KBM-7 (cell line): Measurements from ENCODE around the gene UBE2V1.
A peak's percentile ranks its signal among the peaks of the same experiment; 100 is the strongest.
"Not testable (repeated sequence)": the region's sequence is repeated elsewhere in the genome, so short reads cannot be mapped to it uniquely, and the experiment has no call there.

ENCODE experiments used
- DNase-seq: peaks from one replicate; pipeline ENCODE4 v3.0.0-alpha.2; 2015
- in situ Hi-C: fragments of 300-500 bp; cut with MboI; formaldehyde crosslinking; loops from 2 replicates; pipeline ENCODE4 v1.14.3; 2020; ENCODE audit warnings: low sequenced_read_pairs, low pct_unique_long_range_greater_than_20kb, mixed read lengths

Gene UBE2V1

DNA sequence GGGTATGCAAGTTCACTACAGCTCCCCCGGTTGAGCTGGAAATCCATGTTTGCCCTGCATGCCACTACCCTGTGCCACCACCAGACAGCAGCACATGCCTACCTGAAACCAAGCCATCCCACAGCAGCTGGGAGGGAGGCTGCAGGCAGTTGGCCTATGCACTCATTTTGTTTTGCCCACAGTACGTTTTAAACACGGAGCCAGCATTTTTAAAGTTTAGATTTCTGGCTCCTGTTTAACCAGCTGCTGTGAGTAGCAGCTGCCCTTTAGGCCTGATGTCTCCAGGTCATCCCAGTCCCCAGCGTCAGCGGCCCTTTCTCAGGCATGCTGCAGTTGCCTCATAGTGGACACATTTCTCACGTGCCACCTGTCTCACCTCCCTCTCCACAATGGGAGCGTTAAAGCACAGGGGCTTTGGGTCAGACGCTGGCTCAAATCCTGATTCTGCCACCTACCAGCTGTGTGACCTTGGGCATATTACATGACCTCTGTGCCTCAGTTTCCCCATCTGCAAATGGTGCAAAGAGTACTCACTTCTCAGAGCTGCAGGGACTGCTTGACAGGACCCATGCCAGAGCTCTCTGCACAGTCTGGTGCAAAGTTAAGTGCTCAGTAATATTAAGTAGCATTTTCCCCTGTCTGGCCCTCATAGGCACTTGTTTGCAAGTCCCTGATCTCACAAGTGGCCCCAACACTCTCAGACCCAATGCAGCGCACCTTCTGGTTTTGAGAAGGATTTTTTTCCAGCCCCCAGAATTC, 8.2 kb upstream of the UBE2V1 start:
- in situ Hi-C loops, result no loop called here
- DNase-seq, result peak; percentile 71

DNA sequence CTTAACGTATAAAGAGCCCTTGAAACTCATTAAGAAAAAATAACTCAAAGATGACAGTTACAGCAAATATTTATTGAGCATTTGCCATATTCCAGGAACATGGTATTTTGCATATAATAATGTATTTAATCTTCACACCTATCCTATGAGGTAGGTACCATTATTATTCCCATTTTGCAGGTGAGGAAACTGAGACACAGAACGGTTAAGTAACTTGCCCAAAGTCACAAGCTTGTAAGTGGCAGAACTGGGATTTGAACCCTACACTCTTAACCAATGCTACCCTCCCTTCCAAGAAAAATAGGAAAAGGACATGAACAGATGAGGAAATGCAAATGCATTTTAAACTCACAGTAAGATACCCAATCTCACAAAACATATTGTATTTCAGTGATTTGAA, 5.3 kb upstream of the UBE2V1 start:
- DNase-seq, result no peak
- in situ Hi-C loops, result no loop called here

DNA sequence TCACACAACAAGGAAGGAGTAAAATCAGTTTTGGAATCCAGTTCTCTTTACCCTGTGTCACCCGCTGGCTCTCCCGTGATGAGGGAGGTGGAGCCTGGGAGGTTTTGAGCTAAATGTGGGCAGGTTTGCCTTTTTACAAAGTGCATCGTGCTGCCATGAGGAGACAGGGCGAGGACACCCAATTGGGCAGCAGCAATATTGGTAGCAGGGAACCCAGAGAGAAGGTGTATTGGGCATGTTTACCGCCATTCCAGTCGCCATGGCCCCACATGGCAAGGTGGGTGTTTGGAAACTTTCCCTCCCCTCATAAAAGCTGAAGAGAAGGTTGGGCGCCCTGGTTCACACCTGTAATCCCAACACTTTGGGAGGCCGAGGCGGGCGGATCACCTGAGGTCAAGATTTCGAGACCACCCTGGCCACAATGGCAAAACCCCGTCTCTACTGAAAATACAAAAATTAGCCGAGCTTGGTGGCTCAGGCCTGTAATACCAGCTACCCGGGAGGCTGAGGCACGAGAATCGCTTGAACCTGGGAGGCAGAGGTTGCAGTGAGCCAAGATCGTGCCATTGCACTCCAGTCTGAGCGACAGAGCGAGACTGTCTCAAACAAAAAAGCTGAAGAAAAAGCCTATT, 3.5 kb upstream of the UBE2V1 start:
- DNase-seq, result no peak
- in situ Hi-C loops, result no loop called here

DNA sequence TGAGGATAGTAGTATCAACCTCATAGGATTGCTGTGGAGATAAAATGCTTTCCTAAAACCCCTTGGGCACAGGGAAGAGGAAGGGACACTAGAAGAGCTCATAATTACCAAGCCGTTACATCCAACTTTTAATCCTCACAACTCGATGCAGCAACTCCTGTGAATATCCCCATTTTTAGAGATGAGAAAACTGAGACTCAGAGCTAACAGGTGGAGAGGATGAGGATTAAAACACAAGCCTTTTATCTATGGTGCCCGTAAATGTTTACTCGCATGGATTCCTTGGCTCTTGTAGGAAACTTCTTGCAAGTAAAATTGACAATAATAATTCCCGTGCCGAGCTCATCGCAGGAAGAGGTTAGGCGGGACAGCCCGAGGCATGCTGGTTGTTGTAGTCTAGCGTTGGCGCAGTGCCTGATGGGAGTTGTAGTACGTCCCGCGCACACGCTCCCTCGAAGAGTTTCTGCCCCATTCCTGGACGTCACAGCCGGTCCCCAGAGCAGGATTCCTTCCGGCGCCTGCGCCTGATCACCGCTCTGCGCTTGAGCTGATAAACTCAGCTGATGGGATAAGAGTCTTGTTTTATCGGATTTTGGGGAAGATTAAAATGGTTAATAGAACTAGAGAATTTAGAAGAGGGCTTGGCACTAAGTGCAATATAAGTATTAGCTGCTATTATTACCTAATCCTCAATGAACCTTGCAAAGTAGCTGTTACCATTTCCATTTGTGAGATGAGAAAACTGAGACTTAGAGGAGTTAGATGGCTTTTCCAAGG, 2.8 kb upstream of the UBE2V1 start:
- peak; percentile 95 for DNase-seq
- in situ Hi-C loops, result no loop called here

- in situ Hi-C loops, result no loop called here
Observed at GRCh38 chr20:50115041-50115512, 2.1 kb upstream of the UBE2V1 start.

DNA sequence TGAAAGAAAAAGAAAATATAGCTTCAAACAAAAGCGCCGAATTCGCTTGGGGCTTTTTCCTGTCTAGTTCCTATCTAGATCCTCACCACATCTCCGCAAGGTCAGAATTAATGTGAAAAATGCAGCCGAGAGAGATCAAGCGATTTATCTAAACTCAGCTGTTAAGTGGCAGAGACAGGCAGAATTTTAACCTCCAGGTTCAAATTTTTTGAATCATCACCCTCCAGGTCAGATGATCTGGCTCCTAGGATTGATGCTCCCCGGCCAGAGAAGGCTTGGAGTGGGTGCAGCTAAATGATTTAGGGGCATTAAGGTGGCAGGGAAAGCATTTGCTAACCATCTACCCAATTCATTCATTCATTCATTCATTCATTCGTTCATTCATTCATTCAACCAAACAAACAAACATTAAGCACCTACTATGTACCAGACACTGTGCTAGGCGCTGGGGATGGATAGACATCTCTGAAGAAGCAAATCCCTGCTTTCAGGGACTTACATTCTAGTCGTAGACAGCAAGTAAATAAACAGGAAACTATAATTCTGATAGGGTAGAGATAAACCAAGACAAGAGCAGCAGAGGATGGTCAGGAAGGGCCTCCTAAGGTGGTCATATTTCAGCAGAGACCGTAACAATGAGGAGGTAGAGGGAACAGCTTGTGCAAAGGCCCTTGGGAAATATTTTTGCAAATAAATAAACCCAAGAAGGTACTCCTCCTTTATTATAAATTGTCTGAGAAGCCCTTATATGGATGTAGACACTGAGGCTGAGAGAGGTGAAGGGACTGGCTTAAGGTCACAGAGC, 672 bp upstream of the UBE2V1 start:
- in situ Hi-C loops, result no loop called here
- DNase-seq, result no peak

More at GRCh38 chr20:50115041-50115512, 2.1 kb upstream of the UBE2V1 start:
- DNase-seq, result no peak

GRCh38 chr20:50111829-50112495, 988 bp downstream of the UBE2V1 start:
- in situ Hi-C loops, result no loop called here
- DNase-seq, result no peak

DNA sequence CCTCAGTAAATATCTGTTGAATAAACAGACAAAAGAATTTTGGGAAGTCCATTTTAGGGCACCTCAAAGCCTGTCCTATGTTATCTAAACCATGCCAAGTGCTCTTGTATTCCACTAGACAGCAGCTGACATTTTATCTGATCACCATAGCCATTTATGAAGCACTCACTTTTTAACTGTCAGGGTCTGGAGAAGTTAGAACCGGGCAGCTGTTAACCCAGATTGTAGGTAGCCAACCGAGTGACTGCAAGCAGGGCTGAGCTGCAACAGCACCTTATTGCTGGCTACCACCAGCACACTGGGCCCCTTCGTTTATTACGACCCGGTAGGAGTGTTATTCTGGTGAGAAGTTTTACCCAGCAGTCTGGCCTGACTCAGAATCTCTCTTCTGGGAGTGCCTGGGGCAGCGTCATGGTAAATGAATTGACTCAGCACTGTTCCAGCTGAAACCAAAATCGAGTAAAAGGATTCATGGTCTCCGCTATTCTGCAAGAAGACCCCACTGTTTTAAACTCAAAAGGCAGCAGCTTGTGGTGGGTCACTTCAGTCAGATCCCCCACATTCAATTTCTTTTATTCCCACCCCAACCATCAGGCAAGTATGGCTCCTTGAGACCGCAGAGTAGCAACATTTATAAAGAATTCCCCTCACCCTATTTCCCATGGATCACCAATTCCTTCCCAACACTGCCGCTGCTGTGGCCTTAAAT, 1.7 kb downstream of the UBE2V1 start:
- in situ Hi-C loops, result no loop called here
- DNase-seq, result no peak

- DNase-seq, result peak; percentile 95
- in situ Hi-C loops, result no loop called here
Observed at GRCh38 chr20:50110141-50111047, 2.6 kb downstream of the UBE2V1 start.

- DNase-seq, result no peak
- in situ Hi-C loops, result no loop called here
Observed at GRCh38 chr20:50108556-50109235, 4.3 kb downstream of the UBE2V1 start.

DNA sequence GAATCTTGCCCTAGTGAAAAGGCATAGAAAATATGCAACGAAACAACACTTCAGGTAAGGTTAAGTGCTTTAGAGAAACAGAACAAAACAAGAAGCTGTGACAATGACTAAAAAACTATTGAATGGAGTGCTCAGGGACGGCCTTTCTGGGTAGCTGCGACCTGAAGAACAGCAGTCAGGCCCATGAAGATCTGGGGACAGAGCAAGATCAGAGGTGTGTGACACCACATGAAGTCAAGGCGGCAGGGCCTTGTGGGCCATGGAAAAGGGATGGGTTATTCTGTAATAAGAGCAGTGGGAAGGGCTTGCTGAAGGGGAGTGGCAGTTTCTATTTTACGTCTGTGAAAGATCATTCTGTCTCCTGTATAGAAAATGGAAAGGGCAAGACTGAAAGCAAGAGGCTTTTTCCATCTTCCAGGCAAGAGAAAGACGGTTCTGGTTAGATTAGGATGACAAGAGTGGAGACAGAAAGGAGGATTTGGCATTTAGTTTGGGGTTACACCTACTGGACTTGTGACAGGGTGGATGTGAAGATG, 5.1 kb downstream of the UBE2V1 start:
- no peak for DNase-seq
- in situ Hi-C loops, result no loop called here

DNA sequence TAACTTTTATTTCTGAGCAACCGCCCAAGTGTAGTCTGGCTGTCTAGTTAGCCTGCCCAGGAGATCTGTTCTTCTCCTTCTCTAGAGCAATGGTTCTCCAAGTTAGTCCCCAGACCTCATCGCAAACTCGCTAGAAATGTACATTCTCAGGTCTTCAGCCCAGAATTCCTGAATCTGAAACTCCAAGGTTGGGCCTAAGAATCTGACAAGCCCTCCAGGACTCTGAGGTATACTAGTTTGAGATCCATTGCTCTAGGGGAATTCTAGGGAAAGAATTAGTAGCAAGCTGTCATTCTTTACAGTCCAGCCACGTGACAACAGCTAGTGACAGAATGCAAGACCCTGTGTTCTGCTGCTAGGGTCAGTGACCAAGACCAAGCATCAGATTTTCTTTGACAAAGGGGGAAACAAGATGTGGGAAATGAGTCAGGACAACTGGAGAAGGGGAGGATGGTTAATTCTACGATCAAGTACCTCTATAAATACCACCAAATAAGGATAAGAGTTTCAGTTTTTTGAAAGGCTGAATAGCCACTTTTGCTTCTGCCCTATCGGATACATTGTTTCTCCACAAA, 5.8 kb downstream of the UBE2V1 start:
- in situ Hi-C loops, result no loop called here
- no peak for DNase-seq

DNA sequence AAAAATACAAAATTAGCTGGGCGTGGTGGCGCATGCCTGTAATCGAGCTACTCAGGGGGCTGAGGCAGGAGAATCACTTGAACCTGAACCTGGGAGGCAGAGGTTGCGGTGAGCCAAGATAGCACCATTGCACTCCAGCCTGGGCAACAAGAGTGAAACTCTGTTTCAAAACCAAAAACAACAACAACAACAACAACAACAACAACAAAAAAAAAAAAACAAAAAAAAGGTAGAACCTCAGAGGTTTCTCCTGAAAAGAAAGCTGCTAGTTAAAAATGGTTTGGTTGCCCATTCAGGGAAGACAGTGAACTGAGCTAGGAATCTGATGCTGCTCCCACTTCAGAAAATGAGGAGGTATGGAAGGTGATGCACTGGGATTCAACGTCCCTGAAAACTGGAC, 6.3 kb downstream of the UBE2V1 start:
- DNase-seq, in situ Hi-C loops: not testable (repeated sequence)

- DNase-seq, in situ Hi-C loops: not testable (repeated sequence)
Observed at GRCh38 chr20:50103464-50104107, 9.4 kb downstream of the UBE2V1 start.

DNA sequence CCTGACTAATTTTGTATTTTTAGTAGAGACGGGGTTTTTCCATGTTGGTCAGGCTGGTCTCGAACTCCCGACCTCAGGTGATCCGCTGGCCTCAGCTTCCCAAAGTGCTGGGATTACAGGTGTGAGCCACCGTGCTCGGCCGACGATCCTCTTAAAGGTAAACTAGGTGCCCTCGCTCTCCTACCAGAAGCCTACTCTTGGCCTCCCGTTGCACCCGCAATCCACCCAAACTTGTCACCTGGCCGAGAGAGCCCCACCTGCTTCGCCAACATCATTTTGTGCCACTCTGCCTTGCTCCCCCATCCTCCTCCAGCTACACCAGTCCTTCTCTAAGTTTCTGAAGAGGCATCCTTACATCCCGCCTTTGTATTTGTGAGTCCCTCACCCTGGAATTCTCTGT, 10.4 kb downstream of the UBE2V1 start:
- DNase-seq, in situ Hi-C loops: not testable (repeated sequence)

DNA sequence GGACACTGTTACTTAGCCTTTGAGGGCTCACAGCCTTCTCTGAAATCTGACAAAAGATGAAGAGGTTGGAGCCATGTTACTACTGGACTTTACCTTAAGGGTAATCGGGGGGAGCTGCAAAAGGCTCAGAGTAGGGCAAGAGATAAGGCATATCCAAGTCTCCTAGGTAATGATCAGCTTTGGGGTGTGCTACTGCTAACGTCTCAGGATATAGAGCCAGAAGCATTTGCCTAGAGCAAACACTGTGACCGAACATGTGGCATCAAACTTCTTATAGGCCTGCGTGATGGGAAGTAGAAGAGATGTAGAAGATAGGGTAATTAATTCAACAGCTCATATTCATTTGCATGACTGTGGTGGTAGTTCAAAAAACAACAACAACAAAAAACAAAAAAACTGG, 11.1 kb downstream of the UBE2V1 start:
- in situ Hi-C loops, result no loop called here
- no peak for DNase-seq
